Aorta (tissue), 5 donors: Measurements from ENCODE around the gene EFCAB9. TPM values are rescaled to one million over a fixed set of nuclear protein-coding genes. Genes with fewer than 3 reads are reported as not detected.
"Not testable (repeated sequence)": the region's sequence is repeated elsewhere in the genome, so short reads cannot be mapped to it uniquely, and the experiment has no call there.

Source experiments
- ATAC-seq: fragments of 200-7000 bp; cut with Tn5 transposase; one replicate; pipeline ENCODE4 v1.9.1; 2022; ENCODE audit warnings: moderate library complexity; ENCODE audit not compliant: low FRiP score
- DNase-seq, 2 donors: peaks; one replicate each; pipeline ENCODE4 v3.0.0-alpha.2; 2020
- H3K27ac ChIP-seq, 2 donors: one replicate each; pipeline ENCODE4 v1.5.1; 2013; ENCODE audit warnings: low read length in 2 of 2, mild to moderate bottlenecking in 2 of 2, moderate library complexity in 2 of 2, control low read depth in 1 of 2, inconsistent platforms in 1 of 2, low read depth in 1 of 2
- H3K27me3 ChIP-seq, 2 donors: one replicate each; pipeline ENCODE4 v1.6.1; 2013; ENCODE audit warnings: control low read depth in 1 of 2, low read length in 1 of 2, mild to moderate bottlenecking in 1 of 2, moderate library complexity in 1 of 2; ENCODE audit not compliant: insufficient read depth in 2 of 2, control insufficient read depth in 1 of 2
- H3K36me3 ChIP-seq, 2 donors: one replicate each; pipeline ENCODE4 v1.6.1; 2013; ENCODE audit warnings: control low read depth in 1 of 2, low read length in 1 of 2, mild to moderate bottlenecking in 1 of 2; ENCODE audit not compliant: insufficient read depth in 2 of 2, control insufficient read depth in 1 of 2
- H3K4me1 ChIP-seq, 2 donors: one replicate each; pipeline ENCODE4 v1.6.1; 2013; ENCODE audit warnings: low read length in 2 of 2, control low read depth in 1 of 2, mild to moderate bottlenecking in 1 of 2, moderate library complexity in 1 of 2; ENCODE audit not compliant: insufficient read depth in 2 of 2, control insufficient read depth in 1 of 2
- H3K4me3 ChIP-seq, 2 donors: one replicate each; pipeline ENCODE4 v1.5.1; 2013; ENCODE audit warnings: low read length in 2 of 2, control low read depth in 1 of 2, mild to moderate bottlenecking in 1 of 2
- H3K9me3 ChIP-seq: one replicate; pipeline ENCODE4 v1.6.1; 2013; ENCODE audit warnings: mild to moderate bottlenecking, low read length; ENCODE audit not compliant: control insufficient read depth
- WGBS, 2 donors: extraction: QIAGEN DNeasy Blood & Tissue Kit; methylation state at CpG; one replicate each; pipeline ENCODE4 v1.1.7; 2013; 5-methylcytosine and 5-hydroxymethylcytosine counted together
- intact Hi-C, 2 donors: fragments of 100-400 bp; cut with DNase I; formaldehyde crosslinking; loops; one replicate each; pipeline versions ENCODE4 v1.14.2 to v1.15.0; 2022
- polyA plus RNA-seq, 2 donors: library from polyadenylated mRNA; stranded (reverse); fragments of 200-250 nt; gene quantifications; one replicate each; pipeline ENCODE4 v1.2.3, GENCODE V29; 2013
- total RNA-seq, 2 donors: library from RNA; stranded (reverse); fragmentation: NEBNext Ultra II Directional; extraction: Animal tissue kit (Norgen Biotek cat#: 25700); gene quantifications; one replicate each; pipeline ENCODE4 v1.2.1, GENCODE V29; 2021
- donor health status: healthy with polysubstance abuse.
- donor health status: Bipolar disorder and iron deficiency.
- donor health status: DM: no; HTN: no; CAD: no.
- donor health status: DM: no; HTN: no; CAD: no.
- donor health status: DM: yes; HTN: yes; CAD: no.

EFCAB9 gene
- total and polyA plus RNA-seq, 4 donors, result not detected

GRCh38 chr5:172188893-172189692 lies 4.9 kb upstream of the EFCAB9 start:
- H3K4me3 ChIP-seq, result no peak overlapping the region
- WGBS, 2 donors, result 38 to 41% methylated on average over 30 of the region's 30 CpGs
- H3K4me1 ChIP-seq, result no peaks in the 10 kb centered on the region
- no peak overlapping the region for H3K27ac ChIP-seq
- peak in 1 of 2 donors; percentile 53 for DNase-seq
- no peaks in the 10 kb centered on the region for H3K9me3 ChIP-seq
- no peaks in the 10 kb centered on the region for H3K36me3 ChIP-seq
- intact Hi-C loops, result loop anchor here (2.0 to 10.0 kb wide), 5 partner anchors 82 to 774 kb away; partner anchors contain the start of genes FGF18 (in 1 of the 2) and UBTD2 (in 1 of the 2)
- H3K27me3 ChIP-seq, result no peaks in the 10 kb centered on the region
- ATAC-seq, result no peak

DNA sequence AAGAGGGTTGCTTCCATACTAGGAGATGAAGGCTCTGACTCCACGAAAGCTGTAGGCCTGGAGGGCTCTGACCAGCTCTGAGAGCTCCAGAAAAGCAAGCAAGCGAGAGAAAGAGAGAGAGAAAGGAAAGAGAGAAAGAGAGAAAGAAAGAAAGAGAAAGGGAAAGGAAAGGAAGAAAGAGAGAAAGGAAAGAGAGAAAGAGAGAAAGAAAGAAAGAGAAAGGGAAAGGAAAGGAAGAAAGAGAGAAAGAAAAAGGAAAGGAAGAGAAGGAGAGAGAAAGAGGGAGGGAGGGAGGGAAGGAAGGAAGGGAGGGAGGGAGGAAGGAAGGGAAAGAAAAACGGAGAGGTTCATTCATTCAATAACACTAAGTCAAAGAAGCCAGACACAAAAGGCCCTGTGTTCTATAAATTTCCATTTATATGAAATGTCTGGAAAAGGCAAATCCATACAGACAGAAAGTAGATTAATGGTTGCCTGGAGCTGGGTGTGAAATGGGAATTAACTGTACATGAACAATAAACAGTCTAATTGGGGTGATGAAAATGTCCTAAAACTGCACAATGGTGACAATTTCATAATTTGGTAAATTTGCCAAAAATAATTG lies 4.2 kb upstream of the EFCAB9 start:
- Histone ChIP-seq H3K27ac (no peak overlapping the region), H3K9me3 (no peaks in the 10 kb centered on the region), H3K4me1 (no peaks in the 10 kb centered on the region), H3K36me3 (no peaks in the 10 kb centered on the region), H3K4me3 (no peak overlapping the region), H3K27me3 (no peaks in the 10 kb centered on the region)
- 63 to 73% methylated on average over 3 of the region's 3 CpGs for WGBS, 2 donors
- ATAC-seq (no peak), DNase-seq (no peak)
- intact Hi-C loops, result loop anchor here (2.0 to 10.0 kb wide), 5 partner anchors 82 to 775 kb away; partner anchors contain the start of genes FGF18 (in 1 of the 2) and UBTD2 (in 1 of the 2)

DNA sequence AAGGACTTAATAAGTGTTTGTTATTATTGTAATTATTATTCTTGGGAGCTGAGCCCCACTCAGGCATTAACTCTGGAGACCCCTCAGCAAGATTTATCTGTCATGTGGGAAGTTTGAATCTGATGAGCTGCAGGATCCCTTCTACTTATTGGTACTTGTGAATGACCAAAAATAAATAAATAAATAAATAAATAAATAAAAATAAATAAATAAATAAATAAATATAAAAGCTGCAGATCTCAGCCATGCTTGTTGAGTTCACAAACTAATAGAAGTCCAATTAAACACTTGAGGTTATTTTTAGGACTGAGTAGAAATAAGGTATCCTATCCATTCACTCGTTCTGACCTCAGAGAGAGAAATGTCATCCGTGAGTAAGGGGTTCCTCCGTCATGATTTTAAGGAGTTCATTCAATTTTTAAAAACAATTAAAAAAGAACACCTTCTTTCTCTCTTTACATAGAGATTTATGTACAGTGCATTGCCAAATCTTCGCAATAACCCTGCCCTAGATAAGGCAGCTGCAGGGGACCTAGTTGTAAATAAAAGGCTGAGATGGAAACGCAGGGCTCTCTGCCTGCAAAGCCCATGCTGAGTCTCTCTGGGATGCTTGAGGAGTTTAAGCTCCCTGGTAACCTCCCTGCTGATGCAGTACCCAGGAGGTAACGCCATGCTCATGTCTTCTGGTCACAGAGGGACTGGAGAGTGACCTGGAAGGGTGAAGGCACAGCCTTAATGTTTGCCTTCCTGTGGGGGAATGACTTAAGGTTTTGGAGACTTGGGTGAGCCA lies 1.2 kb downstream of the EFCAB9 start:
- DNase-seq (no peak), ATAC-seq (no peak)
- no peaks in the 10 kb centered on the region for H3K27me3 ChIP-seq
- no peak overlapping the region for H3K27ac ChIP-seq
- no peaks in the 10 kb centered on the region for H3K4me1 ChIP-seq
- WGBS, 2 donors, result 65 to 75% methylated on average over 6 of the region's 6 CpGs
- H3K9me3 ChIP-seq, result no peaks in the 10 kb centered on the region
- no peaks in the 10 kb centered on the region for H3K36me3 ChIP-seq
- no peak overlapping the region for H3K4me3 ChIP-seq
- intact Hi-C loops, result no loop called here

- H3K9me3 ChIP-seq, H3K4me3 ChIP-seq, intact Hi-C loops, H3K27ac ChIP-seq, H3K36me3 ChIP-seq, DNase-seq, H3K4me1 ChIP-seq, H3K27me3 ChIP-seq, ATAC-seq: not testable (repeated sequence)
- 81 to 82% methylated on average over 4 of the region's 4 CpGs for WGBS, 2 donors
Measured at GRCh38 chr5:172197775-172198174, 3.8 kb downstream of the EFCAB9 start.

- Histone ChIP-seq H3K4me3 (no peak overlapping the region), H3K9me3 (no peaks in the 10 kb centered on the region), H3K27me3 (no peaks in the 10 kb centered on the region), H3K36me3 (no peaks in the 10 kb centered on the region), H3K4me1 (no peaks in the 10 kb centered on the region), H3K27ac (no peak overlapping the region)
- intact Hi-C loops, result no loop called here
- WGBS, 2 donors, result 83 to 85% methylated on average over 10 of the region's 10 CpGs
- ATAC-seq, result no peak
- DNase-seq, result no peak
Measured at GRCh38 chr5:172199446-172199845, 5.5 kb downstream of the EFCAB9 start.

- Histone ChIP-seq H3K27ac (no peak overlapping the region), H3K9me3 (no peaks in the 10 kb centered on the region), H3K27me3 (no peaks in the 10 kb centered on the region), H3K4me1 (no peaks in the 10 kb centered on the region), H3K36me3 (no peaks in the 10 kb centered on the region), H3K4me3 (no peak overlapping the region)
- intact Hi-C loops, result no loop called here
- DNase-seq, result no peak
- ATAC-seq, result no peak
- 92 to 93% methylated on average over 6 of the region's 6 CpGs for WGBS, 2 donors
Measured at GRCh38 chr5:172200476-172200875, 6.5 kb downstream of the EFCAB9 start.

GRCh38 chr5:172205984-172206383 lies 12.0 kb downstream of the EFCAB9 start:
- H3K36me3 ChIP-seq, intact Hi-C loops, H3K9me3 ChIP-seq, ATAC-seq, H3K4me1 ChIP-seq, DNase-seq, H3K4me3 ChIP-seq, H3K27me3 ChIP-seq, H3K27ac ChIP-seq: not testable (repeated sequence)
- 93 to 97% methylated on average over 11 of the region's 11 CpGs for WGBS, 2 donors

GRCh38 chr5:172207511-172207910 lies 13.5 kb downstream of the EFCAB9 start:
- DNase-seq (no peak), ATAC-seq (no peak)
- Histone ChIP-seq H3K4me3 (no peak overlapping the region), H3K27ac (no peak overlapping the region), H3K9me3 (no peaks in the 10 kb centered on the region), H3K4me1 (no peaks in the 10 kb centered on the region), H3K36me3 (peaks cover 2 to 6% of the 10 kb centered on the region in 2 donors), H3K27me3 (no peaks in the 10 kb centered on the region)
- intact Hi-C loops, result no loop called here
- 51 to 70% methylated on average over 3 of the region's 3 CpGs for WGBS, 2 donors
